ENCODE measurements around the gene NEU4.
"Not testable (repeated sequence)": the region's sequence is repeated elsewhere in the genome, so short reads cannot be mapped to it uniquely, and the experiment has no call there.

NEU4 gene

DNA sequence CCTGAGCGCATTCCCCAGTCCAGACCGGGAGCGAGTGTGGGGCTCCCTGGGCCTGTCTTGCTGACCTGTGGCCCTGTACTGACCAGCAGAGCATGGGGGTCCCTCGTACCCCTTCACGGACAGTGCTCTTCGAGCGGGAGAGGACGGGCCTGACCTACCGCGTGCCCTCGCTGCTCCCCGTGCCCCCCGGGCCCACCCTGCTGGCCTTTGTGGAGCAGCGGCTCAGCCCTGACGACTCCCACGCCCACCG, 5.3 kb downstream of the NEU4 start:
- DNase-seq: no peak

DNA sequence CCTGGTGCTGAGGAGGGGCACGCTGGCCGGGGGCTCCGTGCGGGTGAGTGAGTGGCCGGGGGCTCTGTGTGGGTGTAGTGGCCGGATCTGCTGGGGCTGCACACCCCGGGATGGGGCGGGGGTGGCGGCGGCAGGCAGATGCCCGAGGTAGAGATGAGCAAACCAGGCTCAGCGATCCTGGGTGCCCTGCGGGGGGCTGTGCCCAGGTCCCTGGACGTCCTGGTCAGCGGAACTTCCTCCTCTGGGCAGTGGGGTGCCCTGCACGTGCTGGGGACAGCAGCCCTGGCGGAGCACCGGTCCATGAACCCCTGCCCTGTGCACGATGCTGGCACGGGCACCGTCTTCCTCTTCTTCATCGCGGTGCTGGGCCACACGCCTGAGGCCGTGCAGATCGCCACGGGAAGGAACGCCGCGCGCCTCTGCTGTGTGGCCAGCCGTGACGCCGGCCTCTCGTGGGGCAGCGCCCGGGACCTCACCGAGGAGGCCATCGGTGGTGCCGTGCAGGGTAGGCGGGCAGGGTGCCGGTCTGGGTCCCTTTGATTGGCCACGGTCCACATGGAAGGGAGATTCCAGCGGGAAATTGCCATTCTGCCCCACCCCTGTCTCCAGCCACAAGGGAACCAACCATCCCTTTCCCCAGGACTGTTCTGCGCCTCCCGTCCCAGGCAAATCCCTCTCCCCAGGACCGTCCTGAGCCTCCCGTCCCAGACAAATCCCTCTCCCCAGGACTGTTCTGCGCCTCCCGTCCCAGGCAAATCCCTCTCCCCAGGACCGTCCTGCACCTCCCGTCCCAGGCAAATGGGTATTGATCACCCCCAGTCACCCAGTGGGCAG, 5.9 kb downstream of the NEU4 start:
- DNase-seq: no peak

DNA sequence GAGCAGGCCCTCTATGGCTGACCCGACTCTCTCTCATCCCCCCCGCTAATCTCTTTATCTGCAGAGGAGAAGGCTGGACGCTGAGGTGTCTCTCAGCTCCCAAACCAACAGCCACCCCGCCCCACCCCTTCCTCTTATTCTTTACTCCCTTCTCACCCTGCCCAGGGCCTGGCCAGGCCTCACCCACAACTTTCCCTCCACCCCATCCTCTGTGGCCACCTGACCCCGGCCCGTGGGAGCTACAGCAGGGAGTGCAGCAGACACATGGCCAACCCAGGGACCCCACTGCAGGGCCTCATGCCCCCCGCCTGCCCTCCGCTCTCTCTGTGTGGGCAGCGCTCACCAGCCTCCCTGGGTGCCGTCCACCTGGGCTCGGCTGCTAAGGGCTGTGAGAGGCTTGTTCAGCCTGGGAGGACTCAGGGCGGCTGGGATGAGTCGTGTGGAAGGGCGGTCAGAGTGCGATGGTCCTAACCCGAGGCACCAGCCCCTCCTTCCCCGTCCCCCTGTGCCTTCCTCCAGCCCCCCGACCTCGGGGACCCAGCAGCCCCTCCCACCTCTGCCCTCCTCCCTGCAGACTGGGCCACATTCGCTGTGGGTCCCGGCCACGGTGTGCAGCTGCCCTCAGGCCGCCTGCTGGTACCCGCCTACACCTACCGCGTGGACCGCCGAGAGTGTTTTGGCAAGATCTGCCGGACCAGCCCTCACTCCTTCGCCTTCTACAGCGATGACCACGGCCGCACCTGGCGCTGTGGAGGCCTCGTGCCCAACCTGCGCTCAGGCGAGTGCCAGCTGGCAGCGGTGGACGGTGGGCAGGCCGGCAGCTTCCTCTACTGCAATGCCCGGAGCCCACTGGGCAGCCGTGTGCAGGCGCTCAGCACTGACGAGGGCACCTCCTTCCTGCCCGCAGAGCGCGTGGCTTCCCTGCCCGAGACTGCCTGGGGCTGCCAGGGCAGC, 6.8 kb downstream of the NEU4 start:
- DNase-seq: no peak

DNA sequence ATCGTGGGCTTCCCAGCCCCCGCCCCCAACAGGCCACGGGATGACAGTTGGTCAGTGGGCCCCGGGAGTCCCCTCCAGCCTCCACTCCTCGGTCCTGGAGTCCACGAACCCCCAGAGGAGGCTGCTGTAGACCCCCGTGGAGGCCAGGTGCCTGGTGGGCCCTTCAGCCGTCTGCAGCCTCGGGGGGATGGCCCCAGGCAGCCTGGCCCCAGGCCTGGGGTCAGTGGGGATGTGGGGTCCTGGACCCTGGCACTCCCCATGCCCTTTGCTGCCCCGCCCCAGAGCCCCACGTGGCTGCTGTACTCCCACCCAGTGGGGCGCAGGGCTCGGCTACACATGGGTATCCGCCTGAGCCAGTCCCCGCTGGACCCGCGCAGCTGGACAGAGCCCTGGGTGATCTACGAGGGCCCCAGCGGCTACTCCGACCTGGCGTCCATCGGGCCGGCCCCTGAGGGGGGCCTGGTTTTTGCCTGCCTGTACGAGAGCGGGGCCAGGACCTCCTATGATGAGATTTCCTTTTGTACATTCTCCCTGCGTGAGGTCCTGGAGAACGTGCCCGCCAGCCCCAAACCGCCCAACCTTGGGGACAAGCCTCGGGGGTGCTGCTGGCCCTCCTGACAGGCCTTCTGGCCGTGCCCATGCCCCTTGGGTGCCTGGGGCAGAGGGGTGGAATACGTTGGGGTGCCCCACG, 7.6 kb downstream of the NEU4 start:
- no peak for DNase-seq

DNA sequence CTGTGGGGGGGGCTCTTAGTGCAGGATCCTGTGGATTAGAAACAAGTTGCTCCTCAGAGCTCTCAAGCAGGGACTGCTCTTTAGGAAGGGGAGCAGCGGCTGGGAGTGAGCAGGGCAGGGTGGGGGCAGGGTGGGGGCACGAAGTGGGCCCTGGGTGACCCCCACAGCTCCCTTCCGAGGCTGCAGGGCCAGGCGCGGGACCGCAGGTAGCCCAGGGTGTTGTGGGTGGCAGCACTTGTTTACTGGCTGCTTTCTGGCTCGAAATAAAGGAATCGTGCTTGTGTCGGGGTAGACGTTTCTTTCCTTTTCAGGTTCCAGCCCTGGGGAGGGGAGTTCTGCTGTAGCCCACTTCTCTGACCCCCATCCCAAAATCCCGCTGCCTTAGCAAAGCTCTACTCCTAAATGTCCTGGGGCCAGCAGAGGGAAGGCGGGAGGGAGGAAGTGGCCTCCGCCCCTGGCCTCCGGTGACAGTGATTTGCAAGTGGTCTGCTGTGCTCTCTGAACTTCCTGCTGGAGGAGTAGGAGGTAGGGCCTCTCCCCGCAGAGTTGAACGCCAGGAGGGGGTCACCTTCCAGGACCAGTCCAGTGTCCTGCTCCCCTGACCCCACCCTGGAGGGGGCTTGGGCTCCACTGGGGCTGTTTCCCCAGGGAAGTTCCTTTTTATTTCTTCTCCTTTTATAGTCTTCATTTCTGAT, 8.3 kb downstream of the NEU4 start:
- no peak for DNase-seq

DNA sequence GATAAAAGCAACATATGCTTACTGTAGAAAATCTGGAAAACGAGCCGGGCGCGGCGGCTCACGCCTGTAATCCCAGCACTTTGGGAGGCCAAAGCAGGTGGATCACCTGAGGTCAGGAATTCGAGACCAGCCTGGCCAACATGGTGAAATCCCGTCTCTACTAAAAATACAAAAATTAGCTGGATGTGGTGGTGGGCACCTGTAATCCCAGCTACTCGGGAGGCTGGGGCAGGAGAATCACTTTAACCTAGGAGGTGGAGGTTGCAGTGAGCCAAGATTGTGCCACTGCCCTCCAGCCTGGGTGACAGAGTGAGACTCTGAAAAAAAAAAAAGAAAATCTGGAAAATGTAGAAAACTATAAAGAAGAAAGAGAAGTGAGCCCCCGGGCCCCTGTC, 8.8 kb downstream of the NEU4 start:
- DNase-seq: not testable (repeated sequence)

DNA sequence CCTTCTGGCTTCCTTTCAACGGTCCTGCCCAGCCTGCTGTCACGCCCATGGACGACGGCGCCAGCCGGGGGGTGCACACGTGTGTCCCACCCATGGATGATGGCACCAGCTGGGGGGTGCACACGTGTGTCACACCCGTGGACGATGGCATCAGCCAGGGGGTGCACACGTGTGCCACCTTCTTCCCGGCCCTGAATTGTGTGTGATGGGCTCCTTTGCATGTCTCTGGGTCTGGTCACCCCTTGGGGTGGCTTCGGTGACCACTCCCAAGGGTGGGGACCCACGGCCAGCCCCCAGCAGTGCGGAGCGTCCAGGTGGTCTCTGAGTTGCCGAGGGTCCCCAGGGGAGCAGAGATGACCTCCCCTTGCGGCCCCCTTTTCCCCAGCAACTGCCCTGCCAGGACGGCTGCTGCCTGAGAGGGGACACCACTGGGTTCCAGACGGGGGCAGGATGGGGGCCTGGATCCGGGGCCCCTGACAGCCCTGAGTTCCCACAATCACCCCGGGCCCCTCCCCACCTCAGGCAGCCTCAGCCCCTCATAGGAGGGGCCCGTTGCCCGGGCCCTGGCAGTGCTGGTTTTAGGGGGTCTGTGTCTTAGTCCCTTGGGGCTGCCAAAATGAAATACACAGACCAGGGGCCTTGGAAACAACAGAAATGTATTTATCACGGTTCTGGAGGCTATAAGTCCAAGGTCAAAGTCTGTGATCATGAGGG, 9.4 kb downstream of the NEU4 start:
- DNase-seq: no peak

DNA sequence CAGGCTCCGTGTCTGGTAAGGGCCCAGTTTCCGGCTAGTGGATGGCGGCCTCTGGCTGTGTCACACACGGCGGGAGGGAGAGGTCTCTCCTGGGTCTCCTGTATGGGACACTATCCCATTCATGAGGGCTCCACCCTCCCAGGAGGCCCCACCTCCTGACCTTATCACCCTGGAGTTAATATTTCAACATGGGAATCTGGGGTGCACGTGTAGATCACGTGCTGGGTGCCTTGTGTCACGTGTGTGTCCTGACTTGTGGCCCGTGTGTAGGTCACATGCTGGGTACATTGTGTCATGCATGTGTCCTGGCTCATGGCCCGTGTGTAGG, 9.9 kb downstream of the NEU4 start:
- DNase-seq: no peak

DNA sequence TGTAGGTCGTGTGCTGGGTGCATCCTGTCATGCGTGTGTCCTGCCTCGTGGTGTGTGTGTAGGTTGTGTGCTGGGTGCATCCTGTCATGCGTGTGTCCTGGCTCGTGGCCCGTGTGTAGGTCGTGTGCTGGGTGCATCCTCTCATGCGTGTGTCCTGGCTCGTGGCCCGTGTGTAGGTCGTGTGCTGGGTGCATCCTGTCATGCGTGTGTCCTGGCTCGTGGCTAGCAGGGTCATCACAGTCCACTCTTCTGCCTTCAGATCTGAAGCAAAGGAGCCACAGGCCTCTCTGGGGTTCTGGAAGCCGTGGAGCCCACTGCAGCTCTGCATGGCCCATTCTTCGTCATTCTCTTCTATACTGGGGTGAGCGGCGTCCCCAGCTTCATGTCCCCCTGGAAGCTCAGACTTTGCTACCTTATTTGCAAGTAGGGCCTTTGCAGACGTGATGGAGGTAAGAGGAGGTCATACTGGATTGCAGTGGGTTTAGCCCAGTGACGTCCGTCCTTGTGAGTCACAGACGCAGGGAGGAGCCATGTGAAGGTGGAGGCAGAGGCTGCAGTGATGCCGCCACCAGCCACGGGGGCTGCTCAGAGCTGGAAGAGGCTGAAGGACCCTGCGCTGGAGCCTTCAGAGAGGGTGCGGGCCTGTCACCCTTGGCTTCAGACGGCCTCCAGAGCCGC, 11.1 kb downstream of the NEU4 start:
- DNase-seq: not testable (repeated sequence)

DNA sequence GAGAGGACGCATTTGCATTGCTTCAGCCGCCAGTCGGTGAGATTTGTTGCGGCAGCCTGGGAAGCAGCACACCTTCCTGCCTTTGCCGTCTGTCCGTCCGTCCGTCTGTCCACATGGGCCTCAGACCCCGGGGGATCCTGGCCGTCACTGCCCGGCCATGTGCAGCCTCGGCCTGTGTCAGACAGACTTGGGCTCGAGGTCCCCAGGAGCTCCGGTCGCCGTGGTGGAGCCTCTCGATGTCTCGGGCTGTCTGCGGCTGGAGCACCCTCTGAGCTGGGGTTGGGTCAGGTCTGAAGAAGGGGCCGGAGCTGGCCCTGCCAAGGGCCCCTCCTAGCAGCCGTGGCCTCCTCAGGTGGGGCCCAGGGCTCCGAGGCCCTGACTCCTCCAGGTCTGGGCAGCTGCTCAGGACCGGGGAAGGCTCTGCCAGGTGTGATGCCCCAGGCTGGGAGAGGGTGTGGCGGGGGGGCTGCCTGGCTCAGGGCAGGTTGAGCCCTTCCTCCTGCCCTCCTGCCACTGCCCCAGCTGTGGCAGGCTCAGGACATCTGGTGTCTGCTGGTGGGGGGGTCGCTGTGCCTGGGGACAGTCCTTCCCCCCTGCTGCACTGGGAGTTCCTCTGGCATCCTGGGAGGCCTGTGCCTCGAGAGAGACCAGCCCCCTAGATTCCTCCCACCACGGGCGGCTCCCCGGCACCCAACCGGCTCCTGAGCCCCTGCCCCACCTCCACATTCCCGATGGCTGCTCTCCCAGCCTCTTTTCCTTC, 11.8 kb downstream of the NEU4 start:
- DNase-seq: no peak

DNA sequence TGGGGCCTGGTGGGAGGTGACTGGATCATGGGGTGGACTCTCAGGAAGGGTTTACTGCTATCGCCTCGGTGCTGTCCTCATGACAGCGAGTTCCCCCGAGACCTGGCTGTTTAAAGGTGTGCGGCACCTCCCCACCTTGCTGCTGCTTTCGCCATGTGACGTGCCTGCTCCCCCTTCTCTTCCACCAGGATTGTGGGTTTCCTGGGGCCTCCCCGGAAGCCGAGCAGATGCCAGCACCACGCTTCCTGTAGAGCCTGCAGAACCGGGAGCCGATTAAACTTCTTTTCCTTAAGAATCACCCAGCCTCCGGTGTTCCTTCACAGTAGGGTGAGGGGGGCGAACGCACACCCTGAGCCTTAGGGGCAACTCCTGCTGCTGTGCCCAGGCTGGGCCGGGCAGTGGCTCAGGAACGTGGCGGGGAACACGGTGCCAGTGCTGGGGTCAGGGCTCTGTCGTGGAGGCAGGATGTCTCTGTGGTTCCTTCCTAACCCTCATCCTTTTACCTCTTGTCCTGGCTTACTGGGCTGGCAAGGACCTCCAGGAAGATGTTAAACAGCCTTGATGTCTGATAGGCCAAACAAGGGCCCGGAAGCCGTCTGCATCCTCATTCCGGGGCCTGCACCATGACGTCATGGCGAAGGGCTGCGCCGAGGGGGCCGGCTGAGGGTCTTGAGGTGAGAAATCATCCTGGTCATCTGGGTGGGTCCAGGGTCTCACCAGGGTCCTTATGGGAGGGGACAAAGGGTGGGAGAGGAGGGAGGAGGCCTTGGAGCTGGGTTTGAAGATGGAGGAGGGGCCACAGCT, 12.7 kb downstream of the NEU4 start:
- no peak for DNase-seq

DNA sequence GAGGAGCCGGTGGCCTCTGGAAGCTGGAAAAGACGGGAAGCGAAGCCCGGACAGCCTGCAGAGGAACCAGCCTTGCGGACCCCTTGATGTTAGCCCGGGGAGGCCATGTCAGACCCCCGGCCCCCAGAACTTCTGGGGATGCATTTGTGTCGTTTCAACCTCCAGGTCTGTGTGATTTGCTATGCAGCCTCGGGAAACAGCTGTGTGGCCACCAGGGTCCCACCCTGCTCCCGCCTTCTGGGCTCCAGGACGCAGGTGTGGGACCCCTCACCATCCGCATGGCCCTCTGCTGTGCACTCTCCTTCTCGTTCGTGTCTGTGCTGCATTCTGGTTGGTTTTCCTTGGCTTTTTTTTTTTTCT, 13.3 kb downstream of the NEU4 start:
- DNase-seq: no peak

DNA sequence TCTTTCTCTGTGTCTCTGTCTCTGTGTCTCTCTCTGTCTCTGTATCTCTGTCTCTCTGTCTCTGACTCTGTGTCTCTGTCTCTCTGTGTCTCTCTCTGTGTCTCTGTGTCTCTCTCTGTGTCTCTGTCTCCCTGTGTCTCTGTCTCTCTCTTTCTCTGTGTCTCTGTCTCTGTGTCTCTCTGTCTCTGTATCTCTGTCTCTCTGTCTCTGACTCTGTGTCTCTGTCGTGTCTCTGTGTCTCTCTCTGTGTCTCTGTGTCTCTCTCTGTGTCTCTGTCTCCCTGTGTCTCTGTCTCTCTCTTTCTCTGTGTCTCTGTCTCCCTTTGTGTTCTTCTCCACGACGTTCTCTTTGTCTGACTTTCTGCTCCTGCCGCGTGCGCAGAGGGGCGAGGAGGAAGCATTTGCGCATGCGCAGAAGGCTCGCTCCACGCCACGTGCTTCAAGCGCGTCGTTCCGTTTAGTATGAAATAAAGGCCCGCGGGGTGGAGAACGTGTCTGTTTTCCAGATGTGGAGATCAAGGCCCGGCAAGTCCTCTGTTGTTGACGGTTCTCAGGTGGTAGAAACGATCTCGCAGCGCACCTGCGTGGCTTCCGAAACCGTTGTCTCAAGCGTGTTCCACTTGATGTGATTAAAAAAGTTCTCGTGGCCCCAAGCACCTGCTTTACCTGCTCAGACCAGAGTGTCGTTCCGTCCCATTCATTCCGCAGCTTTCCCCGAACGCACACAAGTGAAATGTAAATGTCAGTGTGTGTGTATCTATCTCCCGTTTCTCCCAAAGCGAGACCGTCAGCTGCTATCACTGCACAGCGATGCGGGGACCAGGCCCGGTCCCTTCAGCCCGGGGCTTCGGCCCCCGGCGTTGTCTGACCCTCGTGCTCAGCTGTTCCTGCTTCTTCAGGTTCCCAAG, 14.8 kb downstream of the NEU4 start:
- DNase-seq: peak; percentile 24

DNA sequence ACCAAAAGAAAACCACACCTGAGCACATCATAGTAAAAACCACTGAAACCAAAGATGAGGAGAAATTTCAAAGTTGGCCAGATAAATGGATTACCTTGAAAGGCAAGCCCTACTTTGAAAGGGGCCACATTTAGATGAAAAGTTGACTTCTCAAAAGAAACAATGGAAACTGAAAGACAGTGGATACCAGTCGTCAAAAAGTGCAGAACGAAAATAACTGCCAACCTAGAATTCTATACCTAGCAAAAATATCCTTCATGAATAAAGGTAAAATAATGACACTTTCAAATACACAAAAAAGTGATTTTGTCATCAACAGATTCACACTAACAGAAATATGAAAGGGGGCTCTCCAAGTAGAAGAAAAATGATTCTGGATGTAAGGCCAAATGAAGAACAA, 18.4 kb downstream of the NEU4 start:
- no peak for DNase-seq

DNA sequence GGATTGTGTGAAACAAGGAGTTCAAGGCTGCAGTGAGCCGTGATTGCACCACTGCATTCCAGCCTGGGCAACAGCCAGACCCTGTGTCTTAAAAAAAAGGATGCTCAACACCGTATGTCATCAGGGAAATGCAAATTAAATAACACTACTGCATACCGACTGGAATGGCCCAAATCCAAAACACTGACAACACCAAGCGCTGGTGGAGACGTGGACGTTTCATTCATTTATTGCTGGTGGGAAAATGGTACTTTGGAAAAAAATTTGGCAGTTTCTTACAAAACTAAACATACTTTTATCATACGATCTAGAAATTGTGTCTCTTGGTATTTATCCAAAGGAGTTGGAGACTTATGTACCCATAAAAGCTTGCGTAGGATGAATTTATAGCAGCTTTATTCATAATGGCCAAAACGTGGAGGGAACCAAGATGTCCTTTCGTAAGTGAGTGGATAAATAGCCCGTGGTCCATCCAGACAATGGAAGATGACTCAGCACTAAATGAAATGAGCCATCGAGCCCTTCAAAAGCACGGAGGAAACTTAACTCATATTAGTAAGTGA, 24.2 kb downstream of the NEU4 start:
- DNase-seq: no peak

DNA sequence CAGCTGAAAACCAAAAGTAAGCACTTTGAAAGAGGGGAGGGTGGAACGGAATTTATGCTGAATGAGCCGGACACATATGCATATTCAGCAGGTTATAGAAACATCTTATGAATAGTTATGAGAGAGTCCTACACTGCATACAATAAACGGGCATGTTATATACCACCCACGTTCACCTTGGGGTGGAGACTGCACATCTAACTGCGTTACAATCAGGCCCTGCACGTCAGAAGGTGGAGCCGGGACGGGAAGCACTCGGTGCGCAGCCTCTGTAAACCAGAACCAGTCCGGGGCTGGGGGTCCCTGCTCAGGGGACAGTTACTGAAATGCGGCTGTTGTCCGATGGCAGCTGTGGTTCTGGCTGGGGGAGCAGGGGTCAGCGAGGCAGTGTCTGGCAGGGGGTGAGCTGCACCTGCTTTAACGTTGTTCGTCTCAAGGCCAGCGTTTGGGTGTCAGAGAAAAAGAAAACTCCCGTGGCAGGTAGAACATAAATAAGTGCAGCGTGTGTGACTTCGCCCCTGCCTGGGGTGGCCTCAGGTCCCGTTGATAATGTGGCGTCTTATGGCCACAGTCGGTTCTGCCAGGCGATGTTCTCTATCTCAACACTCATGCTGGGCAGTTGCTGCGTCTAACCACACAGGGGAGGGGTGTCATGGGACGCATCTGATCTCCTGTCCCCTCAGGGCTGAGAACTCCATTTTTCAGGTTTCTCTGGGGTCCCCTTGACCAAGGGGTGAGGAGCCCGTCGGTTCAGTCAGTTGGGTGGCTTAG, 24.9 kb downstream of the NEU4 start:
- not testable (repeated sequence) for DNase-seq

DNA sequence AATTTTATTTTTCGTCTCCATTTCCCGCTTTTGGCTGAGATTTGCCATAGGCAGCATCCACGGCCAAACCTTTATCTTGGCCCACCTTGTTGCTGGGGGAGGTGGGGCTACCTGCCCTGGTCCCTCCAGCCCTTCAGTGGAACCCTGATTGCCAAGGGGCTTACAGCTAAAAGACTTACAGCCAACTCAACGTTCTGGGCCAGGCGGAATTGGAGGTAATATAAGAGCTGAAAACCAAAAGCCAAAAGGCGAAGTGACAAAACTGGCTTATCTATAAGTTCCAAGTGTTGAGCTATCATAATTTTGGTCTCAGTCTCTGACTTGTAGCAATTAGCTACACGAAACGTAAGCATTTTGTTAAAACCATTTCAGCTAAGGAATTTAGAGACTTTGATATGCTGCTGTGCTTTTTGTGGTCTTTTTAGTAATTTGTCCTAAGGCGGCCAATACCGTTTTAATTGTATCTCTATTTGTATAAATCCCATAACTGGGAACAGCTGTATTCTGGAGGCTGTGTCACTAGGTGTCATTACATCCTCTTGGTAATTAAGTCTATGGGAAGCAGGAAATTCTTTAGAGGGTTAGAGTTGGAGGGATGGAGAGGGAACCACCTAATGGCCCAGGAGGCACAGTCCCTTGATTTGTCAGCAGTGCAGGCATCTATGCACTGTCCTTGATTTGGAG, 25.7 kb downstream of the NEU4 start:
- DNase-seq: no peak

DNA sequence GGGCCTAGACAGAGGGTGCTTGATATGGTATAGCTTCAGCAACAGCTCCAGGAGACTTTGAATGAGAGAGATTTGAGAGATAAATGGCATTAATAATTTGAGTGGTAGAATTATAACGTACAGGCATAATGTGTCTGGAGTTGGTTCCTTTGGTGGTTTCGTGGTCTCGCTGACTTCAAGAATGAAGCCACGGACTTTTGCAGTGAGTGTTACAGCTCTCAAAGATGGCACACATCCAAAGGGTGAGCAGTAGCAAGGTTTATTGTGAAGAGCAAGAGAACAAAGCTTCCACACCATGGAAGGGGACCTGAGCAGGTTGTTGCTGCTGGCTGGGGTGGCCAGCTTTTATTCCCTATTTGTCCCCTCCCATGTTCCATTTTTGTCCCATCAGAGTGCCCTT, 26.6 kb downstream of the NEU4 start:
- no peak for DNase-seq
